ENCODE data around the gene DRAM1.

The DRAM1 gene

DNA sequence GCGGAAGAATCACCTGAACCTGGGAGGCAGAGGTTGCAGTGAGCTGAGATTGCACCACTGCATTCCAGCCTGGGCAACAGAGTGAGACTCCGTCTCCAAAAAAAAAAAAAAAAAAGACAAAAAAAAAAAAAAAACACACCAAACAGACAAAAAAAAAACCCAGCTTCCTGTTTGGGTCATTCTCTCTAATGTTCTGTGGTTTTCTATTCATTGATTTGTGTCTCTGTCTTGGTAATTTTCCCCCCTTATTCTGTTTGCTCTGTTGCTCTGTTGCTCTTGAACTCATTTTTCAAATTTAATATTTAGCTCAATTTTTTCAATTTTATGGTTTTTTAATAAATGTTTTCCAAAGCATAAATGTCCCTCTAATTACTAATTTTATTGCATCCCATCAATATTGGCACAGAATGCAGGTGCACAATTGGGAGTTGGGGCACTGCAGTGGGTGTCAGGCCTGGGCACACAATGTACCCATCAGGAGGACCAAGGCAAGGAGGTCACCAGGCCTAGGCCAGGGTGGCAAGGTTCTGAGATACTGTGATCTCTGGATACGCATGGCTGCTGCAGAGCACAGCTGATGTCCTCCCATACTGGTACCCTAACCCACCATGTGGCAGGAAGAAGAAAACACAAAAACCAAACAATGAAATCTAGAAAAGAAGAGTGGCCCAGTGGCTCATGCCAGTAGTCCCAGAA lies 38.6 kb upstream of the DRAM1 start:
- Histone ChIP-seq H3K9me3 (ENCODE audit: control insufficient read depth, insufficient read depth, low read depth, low read length) (no peaks in the 10 kb centered on the region), H3K4me3 (ENCODE audit: low read depth, low read length) (no peak overlapping the region), H3K4me1 (ENCODE audit: control insufficient read depth, insufficient read depth, low read length) (no peaks in the 10 kb centered on the region), H3K36me3 (ENCODE audit: control insufficient read depth in 2 of 2, insufficient read depth in 1 of 2, low read length in 2 of 2) (no peaks in the 10 kb centered on the region), H3K27ac (ENCODE audit: extremely low read depth, low read depth, low read length) (no peak overlapping the region)
- ChIA-PET POLR2A (no interaction called here), CTCF (interaction anchor here (0.6 to 3.2 kb wide), 20 partner anchors 8 to 424 kb away, joined by 3 to 21 read pairs (median 4); partner anchors contain the start of gene GNPTAB)
- TF ChIP-seq, protein P1, sequence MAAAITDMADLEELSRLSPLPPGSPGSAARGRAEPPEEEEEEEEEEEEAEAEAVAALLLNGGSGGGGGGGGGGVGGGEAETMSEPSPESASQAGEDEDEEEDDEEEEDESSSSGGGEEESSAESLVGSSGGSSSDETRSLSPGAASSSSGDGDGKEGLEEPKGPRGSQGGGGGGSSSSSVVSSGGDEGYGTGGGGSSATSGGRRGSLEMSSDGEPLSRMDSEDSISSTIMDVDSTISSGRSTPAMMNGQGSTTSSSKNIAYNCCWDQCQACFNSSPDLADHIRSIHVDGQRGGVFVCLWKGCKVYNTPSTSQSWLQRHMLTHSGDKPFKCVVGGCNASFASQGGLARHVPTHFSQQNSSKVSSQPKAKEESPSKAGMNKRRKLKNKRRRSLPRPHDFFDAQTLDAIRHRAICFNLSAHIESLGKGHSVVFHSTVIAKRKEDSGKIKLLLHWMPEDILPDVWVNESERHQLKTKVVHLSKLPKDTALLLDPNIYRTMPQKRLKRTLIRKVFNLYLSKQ (tag by site-specific recombination; IDR thresholded peaks at IDR 0.05; ENCODE audit: borderline replicate concordance) = no peak
- TF ChIP-seq, protein P2, sequence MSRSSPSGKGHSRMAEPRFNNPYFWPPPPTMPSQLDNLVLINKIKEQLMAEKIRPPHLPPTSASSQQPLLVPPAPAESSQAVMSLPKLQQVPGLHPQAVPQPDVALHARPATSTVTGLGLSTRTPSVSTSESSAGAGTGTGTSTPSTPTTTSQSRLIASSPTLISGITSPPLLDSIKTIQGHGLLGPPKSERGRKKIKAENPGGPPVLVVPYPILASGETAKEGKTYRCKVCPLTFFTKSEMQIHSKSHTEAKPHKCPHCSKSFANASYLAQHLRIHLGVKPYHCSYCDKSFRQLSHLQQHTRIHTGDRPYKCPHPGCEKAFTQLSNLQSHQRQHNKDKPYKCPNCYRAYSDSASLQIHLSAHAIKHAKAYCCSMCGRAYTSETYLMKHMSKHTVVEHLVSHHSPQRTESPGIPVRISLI (tag by site-specific recombination; IDR thresholded peaks at IDR 0.05) = peak; percentile 46; the same call in 1 of the 2 replicates
- no peak for TF ChIP-seq ZBTB49 (tag by site-specific recombination; IDR thresholded peaks at IDR 0.05; ENCODE audit: low read depth)
- TF ChIP-seq, protein P3, sequence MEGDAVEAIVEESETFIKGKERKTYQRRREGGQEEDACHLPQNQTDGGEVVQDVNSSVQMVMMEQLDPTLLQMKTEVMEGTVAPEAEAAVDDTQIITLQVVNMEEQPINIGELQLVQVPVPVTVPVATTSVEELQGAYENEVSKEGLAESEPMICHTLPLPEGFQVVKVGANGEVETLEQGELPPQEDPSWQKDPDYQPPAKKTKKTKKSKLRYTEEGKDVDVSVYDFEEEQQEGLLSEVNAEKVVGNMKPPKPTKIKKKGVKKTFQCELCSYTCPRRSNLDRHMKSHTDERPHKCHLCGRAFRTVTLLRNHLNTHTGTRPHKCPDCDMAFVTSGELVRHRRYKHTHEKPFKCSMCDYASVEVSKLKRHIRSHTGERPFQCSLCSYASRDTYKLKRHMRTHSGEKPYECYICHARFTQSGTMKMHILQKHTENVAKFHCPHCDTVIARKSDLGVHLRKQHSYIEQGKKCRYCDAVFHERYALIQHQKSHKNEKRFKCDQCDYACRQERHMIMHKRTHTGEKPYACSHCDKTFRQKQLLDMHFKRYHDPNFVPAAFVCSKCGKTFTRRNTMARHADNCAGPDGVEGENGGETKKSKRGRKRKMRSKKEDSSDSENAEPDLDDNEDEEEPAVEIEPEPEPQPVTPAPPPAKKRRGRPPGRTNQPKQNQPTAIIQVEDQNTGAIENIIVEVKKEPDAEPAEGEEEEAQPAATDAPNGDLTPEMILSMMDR (tag by site-specific recombination; IDR thresholded peaks at IDR 0.05) = 0 out of 2 replicates have a peak, but pooled peaks have one; percentile 18
- TF ChIP-seq, protein P4, sequence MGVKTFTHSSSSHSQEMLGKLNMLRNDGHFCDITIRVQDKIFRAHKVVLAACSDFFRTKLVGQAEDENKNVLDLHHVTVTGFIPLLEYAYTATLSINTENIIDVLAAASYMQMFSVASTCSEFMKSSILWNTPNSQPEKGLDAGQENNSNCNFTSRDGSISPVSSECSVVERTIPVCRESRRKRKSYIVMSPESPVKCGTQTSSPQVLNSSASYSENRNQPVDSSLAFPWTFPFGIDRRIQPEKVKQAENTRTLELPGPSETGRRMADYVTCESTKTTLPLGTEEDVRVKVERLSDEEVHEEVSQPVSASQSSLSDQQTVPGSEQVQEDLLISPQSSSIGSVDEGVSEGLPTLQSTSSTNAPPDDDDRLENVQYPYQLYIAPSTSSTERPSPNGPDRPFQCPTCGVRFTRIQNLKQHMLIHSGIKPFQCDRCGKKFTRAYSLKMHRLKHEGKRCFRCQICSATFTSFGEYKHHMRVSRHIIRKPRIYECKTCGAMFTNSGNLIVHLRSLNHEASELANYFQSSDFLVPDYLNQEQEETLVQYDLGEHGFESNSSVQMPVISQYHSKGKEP (tag by site-specific recombination; IDR thresholded peaks at IDR 0.05) = no peak
- no peak for TF ChIP-seq KLF7 (tag by site-specific recombination; IDR thresholded peaks at IDR 0.05; ENCODE audit: borderline replicate concordance)

GRCh38 chr12:101839324-101840283 lies 37.8 kb upstream of the DRAM1 start:
- H3K36me3 ChIP-seq (ENCODE audit: control insufficient read depth in 2 of 2, insufficient read depth in 1 of 2, low read length in 2 of 2) = no peaks in the 10 kb centered on the region
- no peaks in the 10 kb centered on the region for H3K4me1 ChIP-seq (ENCODE audit: control insufficient read depth, insufficient read depth, low read length)
- H3K9me3 ChIP-seq (ENCODE audit: control insufficient read depth, insufficient read depth, low read depth, low read length) = no peaks in the 10 kb centered on the region
- ChIA-PET POLR2A (no interaction called here), CTCF (interaction anchor here (0.6 to 5.0 kb wide), 36 partner anchors 9 to 1001 kb away, joined by 3 to 50 read pairs (median 4); partner anchors contain the start of genes ARL1 and GNPTAB)
- no peak overlapping the region for H3K4me3 ChIP-seq (ENCODE audit: low read depth, low read length)
- H3K27ac ChIP-seq (ENCODE audit: extremely low read depth, low read depth, low read length) = no peak overlapping the region
- no peak for TF ChIP-seq HOXA7 (CRISPR knock-in tag; IDR thresholded peaks at IDR 0.05; ENCODE audit: borderline replicate concordance)
- TF ChIP-seq BCL11A (tag by site-specific recombination; IDR thresholded peaks at IDR 0.05; ENCODE audit: low read depth) = no peak
- no peak for TF ChIP-seq ZNF266 (tag by site-specific recombination; IDR thresholded peaks at IDR 0.05; ENCODE audit: low read depth)
- no peak for TF ChIP-seq SCRT1 (tag by site-specific recombination; IDR thresholded peaks at IDR 0.05; ENCODE audit: borderline replicate concordance)
- TF ChIP-seq ZNF37A (tag by site-specific recombination; IDR thresholded peaks at IDR 0.05) = no peak
- TF ChIP-seq ZNF157 (tag by site-specific recombination; IDR thresholded peaks at IDR 0.05) = no peak
- TF ChIP-seq ZSCAN16 (tag by site-specific recombination; IDR thresholded peaks at IDR 0.05) = no peak
- no peak for TF ChIP-seq ZFP37 (tag by site-specific recombination; IDR thresholded peaks at IDR 0.05)
- no peak for TF ChIP-seq ZNF394 (tag by site-specific recombination; IDR thresholded peaks at IDR 0.05; ENCODE audit: borderline replicate concordance)
- TF ChIP-seq ZNF341 (tag by site-specific recombination; IDR thresholded peaks at IDR 0.05; ENCODE audit: low read depth) = no peak; the same call in 1 of the 2 replicates
- TF ChIP-seq ZBTB8A (tag by site-specific recombination; IDR thresholded peaks at IDR 0.05) = 0 out of 2 replicates have a peak, but pooled peaks have one; percentile 14
- no peak for TF ChIP-seq ZNF704 (tag by site-specific recombination; IDR thresholded peaks at IDR 0.05)
- no peak for TF ChIP-seq ZNF600 (tag by site-specific recombination; IDR thresholded peaks at IDR 0.05)
- no peak for TF ChIP-seq ZBTB7A (tag by site-specific recombination; IDR thresholded peaks at IDR 0.05; ENCODE audit: low read depth)
- no peak for TF ChIP-seq ZNF433 (tag by site-specific recombination; IDR thresholded peaks at IDR 0.05; ENCODE audit: low read depth)

Measured in HEK293 (cell line).